Measurements from ENCODE around the gene SFT2D3.

DNA sequence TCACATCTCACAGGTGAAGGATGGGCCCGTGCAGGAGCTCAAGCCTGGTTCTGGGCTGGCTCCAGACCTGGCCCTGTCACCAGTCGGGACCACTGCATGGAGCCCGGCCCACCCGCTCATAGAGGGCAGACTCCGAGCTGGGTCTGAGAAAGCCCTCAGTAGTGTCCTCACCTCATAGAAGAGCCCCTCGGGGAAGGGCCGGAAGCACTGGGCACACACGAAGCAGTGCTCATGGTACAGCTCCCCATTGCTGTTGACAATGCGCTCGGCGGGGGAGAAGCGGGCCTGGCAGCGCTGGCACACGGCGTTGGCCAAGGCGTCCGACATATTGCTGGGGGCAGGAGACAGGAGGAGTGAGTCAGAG, 44.1 kb upstream of the SFT2D3 start:
- TF ChIP-seq CTCF (IDR thresholded peaks at IDR 0.05 in 2 of 3, conservative IDR thresholded peaks at IDR 0.05 in 1 of 3; ENCODE audit: borderline replicate concordance in 1 of 3, insufficient read depth in 1 of 3, low read depth in 2 of 3, low read length in 2 of 3), result no peak
- TF ChIP-seq POLR2A (IDR thresholded peaks at IDR 0.05; ENCODE audit: borderline replicate concordance, extremely low read depth, insufficient read depth, insufficient read length), result no peak
- no peak for TF ChIP-seq EGR1 (IDR thresholded peaks at IDR 0.05; ENCODE audit: low read depth)
- no peak for TF ChIP-seq MAX (IDR thresholded peaks at IDR 0.05)

Data from HCT116 (cell line).